MM.1S (cell line): ENCODE measurements around the gene SNHG17.

Experiments
- EZH2 ChIP-seq: fragments of 300-600 bp; sonication (generic); optimal IDR thresholded peaks from 2 replicates; pipeline ENCODE3; 2017; ENCODE audit warnings: low read depth, mild to moderate bottlenecking, antibody characterized with exemption, low read length, mixed read lengths
- EZH2phosphoT487 ChIP-seq: fragments of 300-600 bp; sonication (generic); IDR thresholded peaks from 2 replicates; pipeline ENCODE4 v1.6.1; 2018; ENCODE audit warnings: antibody characterized with exemption, low read length
- TF ChIP-seq, protein P1 (sequence below): fragments of 300-600 bp; sonication (generic); IDR thresholded peaks from 2 replicates; pipeline ENCODE4 v1.5.1; 2016; ENCODE audit warnings: antibody characterized with exemption, low read length, mixed read lengths

DNA sequence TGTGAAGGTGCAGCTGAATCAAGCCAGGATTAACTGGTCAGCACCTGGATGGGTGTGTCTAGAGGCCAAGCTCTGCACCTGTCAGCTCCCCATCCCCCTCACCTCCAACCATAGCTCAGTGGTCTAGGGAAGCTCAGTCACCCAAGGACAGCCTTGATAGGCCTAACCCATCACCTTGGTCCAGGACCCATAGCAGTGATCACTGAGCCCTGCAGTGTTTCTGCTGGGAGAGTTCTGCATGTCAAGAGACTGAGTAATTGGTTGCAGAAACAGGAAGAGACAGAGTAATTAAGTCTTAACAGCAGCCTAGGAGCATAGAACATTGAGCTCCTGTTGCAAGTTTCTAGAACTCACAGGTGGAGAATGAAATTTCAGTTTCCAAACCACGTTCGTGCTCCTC is 18.8 kb upstream of the SNHG17 start:
- TF ChIP-seq, protein P1, sequence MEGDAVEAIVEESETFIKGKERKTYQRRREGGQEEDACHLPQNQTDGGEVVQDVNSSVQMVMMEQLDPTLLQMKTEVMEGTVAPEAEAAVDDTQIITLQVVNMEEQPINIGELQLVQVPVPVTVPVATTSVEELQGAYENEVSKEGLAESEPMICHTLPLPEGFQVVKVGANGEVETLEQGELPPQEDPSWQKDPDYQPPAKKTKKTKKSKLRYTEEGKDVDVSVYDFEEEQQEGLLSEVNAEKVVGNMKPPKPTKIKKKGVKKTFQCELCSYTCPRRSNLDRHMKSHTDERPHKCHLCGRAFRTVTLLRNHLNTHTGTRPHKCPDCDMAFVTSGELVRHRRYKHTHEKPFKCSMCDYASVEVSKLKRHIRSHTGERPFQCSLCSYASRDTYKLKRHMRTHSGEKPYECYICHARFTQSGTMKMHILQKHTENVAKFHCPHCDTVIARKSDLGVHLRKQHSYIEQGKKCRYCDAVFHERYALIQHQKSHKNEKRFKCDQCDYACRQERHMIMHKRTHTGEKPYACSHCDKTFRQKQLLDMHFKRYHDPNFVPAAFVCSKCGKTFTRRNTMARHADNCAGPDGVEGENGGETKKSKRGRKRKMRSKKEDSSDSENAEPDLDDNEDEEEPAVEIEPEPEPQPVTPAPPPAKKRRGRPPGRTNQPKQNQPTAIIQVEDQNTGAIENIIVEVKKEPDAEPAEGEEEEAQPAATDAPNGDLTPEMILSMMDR: no peak
- TF ChIP-seq EZH2 (no peak), EZH2phosphoT487 (no peak)
